RPMI8226 (cell line): Measurements from ENCODE around the gene FAM3D.

ENCODE experiments used
- DNase-seq: peaks from one replicate; pipeline ENCODE4 v3.0.0-alpha.2; 2015

FAM3D gene

DNA sequence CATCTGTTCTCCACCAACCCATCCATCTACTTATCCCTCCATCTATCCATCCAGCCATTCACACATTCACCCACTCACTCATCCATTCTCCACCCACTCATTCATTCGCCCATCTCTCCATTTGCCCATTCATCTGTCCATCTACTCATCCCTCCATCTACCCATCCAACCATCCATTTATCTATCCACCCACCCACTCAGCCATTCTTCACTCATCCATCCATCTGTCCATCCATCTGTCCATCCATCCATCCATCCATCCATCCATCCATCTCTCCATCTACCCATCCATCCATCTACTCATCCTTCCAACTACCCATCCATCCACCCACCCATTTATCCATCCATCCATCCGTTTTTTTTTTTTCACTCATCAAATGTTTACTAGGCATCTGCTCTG is 13.9 kb downstream of the FAM3D start:
- no peak for DNase-seq

DNA sequence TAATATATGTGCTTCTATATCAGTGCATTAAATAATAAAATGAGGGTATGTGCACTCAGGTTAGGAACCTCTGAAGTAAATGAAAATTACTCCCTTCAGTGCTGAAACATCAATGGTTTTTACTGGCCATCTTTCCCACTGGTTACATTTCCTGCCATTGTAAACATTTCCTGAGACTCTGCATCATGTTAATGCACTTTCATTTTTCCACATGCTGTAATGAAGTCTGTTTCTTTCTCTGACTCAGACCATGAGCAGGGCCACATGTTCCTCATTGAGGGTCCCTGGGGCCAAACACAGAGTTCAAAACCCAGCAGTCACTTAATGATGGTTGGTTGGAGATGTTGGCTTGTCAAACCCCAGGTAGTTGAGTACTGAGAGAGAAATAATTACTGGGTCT is 15.3 kb downstream of the FAM3D start:
- no peak for DNase-seq

DNA sequence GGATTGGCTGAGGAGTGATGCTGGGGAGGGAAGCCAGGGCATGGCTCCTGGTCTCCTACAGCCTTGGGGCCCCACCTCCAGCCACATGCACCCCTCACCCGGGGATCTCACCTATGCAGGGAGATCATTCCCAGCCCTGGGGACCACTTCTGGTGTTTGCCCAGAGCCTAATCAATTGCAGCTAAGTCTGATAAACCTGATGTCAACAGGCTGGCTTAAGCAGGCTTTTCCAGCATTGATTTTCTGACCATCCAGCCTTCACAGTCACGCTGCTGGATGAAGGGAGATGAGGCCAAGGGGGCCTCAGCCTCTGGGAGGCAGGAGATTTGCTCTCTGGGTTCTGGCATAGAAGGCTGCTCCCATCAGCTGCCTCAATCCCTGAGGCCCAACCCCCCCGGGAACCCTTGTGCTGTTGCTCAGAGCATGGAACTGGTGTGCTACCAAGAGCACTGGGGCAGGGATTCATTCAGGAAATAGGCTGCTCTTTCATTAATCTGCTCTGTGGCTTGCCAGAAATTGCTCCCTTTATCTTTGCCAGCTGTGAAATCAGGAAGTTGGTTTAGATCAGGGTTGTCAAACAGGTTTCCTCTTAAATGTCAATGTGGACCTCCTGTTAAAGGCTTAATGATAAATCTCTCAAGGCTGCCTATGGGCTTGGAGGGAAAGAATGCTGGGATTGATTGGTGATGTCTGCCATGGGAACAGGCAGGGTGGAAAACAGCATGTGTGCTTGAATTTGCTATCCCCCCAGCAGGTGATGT is 19.0 kb downstream of the FAM3D start:
- no peak for DNase-seq

DNA sequence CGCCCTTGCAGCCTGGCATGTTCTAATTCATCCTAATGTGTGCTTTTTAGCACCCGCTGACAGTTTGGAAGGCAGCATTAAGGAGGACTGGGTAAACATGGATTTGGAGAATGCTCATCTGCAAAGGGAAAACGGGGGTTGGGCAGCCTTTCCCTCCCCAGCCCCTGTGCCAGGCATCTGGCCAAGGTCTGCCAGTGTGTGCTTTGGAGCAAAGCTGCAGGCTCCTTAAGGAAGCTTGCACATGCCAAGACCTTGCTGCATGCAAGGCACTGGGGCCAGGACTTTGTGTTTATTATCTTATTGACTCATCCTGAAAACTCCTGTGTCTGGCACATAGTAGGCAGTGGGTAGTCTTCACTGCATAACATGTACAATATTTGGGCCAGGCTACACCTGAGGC is 20.1 kb downstream of the FAM3D start:
- DNase-seq = no peak

DNA sequence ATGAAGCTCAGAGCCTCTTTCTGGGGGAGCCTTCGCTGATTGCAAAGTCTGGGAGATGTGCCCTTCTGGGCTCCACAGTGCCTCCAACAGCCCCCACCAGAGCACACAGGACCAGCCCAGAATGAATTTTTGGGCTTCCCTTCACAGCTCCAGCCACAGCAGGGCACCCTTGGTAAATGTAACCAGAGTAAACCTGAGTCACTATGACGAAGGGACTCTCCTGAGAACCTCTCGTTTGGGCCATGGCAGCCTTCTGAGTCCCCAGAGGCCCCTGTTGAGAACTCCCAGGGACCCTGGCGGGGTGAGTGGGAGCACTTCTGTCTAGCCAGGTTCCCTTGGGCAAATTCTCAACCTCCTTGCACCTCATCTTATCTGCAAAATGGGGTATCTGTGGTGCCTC is 20.8 kb downstream of the FAM3D start:
- no peak for DNase-seq

DNA sequence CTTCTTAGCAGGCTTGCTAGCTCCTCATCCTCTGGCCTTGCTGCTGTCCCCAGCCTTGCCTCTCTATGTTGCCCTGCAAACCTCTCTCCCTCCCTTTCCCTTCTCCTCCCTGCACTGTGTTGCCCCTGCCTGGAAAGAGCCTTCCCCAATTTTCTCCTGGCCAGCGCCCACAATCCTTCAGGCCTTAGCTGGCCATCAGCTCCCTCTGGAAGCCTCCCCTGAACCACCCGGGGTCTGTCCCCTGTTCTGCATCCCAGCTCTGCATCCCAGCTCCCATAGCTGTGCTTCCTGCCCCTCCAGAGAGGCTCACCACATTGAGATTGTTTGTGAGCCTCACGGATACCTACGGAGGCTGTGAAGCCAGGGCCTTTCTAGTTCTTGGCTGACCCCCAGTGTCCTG is 23.7 kb downstream of the FAM3D start:
- DNase-seq = no peak

DNA sequence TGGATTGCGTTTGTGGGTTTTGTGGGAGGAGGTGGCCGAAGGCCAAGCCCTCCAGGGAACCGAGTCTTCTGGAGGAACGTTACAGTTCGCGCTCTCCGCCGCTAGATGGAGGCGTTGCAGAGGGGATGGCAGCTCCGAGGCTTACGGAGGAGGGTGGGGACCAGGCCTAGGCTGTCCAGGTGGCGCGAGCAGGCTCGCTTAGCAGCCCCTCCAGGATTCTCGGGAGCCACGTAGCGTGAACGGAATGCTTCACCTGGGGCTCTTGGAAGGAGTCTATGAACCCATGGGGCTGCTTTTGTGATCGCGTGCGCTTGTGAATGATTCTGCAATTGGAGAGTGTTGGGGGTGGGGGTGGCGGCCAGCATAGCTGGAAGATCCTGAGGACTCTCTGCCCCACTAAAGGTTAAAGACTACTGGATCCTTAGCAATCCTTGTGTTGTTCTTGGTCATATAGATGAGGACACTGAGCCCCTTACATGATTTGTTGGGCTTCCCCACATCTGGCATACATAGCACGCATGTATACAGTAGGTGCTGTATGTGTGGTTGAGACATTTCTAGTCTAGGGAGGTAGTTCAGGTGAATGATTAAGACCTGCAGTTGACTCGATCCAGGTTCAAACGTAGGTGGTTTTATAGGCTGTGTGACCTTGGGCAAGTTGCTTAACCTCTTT is 25.7 kb downstream of the FAM3D start:
- peak; percentile 72 for DNase-seq

DNA sequence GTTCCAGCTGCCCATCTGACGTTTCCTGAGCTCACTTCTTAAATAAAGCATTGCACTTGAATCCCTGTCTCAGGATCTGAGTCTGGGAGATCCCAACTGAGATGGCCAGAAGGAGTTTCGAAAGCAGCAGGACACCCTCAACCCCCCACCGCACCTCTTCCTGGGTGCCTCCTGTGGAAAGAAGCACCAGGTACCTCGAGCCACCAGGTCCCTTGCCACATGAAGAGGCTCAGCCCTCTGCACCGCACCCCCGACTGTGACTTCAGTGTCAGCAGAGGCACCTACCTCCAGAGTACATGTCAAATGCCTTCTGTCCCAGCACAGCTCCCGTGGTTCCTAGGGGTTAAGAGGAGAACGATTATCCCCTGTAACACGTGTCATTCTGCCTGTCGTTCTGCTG is 26.7 kb downstream of the FAM3D start:
- no peak for DNase-seq

DNA sequence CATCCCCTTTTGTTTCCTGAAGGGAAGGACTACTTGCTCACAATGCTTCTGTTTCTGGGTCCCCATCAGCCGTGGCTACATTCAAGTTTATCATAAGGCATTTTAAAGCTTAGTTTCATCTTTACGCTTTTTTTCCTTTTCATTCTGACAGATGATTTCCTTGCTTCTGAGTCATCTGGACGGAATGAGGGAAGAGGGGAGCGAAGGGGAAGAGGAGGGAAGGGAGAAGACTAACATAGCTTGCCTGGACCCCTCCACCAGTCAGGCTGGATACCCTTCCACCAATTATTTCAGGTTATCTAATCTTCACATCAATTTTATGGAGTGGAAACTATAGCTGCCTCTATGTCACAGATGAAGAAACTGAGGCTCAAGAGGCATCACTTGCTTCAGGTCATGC is 27.6 kb downstream of the FAM3D start:
- no peak for DNase-seq

DNA sequence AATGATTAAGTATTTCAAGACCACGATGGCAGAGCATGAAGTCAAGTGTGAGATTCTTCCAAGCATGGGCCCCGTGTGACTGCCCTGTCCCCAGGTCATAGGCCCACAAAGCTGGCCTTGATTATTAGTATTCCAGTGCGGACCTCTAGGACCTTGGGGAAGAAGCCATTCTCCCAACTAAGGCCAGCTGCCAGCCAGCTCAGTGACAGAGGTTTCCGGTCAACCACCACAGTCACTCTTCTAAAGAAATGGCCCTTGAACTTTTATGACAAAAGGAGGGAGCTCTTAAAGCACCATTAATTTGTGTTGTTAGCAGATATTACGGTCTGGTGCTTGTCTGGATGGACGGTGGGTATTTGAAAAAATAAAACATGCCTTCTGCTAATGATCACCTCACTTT is 28.0 kb downstream of the FAM3D start:
- no peak for DNase-seq

DNA sequence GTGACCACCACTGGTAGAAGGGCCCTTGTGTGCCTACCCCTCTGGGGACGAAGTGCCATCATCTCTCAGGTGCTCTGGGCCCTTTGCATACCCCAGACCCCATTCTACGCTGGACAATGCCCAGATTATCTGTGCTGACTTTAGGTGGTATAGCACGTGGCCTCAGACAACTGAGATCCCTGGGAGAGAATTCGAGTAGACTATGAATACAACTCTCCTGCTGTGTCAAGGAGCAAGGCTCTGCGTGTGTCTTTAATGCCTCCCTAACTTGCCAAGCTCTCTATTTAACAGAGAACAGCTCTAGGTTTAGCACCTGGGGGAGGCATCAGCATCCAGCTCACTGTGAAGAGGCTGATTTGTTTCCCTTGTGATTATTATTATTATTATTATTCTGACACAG is 29.1 kb downstream of the FAM3D start:
- no peak for DNase-seq

DNA sequence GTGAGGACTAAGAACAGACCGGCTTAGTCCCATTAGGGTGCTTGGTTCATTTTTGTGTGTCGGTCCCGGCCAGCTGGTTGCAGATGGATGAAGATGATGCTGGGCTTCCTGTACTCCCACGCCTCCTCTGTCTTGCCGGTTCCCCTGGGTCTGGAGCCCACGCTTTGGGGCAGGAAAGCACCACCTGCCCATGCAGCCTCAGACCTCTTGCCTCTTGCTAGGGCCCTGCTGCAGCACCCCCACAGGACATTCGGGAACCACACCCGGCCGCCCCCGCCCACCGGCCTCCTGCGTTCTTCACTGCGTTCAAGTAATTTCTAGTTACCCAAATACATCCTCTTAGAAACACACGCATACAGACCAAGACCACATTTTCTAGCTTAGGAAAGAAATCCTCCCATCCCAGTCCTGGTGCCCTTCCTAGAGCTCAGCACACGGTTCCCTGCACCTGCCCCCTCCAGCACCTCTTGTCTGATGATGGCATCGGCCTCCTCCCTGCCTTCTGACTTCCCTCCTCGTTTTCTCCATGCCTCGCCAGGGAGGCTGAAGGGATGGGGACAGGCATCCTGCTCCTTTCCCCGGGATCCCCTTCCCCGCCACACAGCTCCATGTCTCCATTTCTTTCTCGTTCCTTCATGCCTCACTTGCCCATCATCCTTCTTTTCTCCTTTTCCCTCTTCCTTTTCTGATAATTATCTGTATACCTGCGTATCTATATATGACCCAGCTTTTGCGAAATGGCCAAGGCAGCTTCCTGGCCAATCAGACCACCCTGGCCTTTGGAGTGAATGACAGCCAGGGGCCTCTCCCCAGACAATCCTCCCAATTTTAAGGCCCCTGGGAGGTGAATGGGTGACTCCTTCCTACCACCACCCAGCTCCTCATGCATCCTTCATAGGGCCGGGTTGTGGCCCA is 30.9 kb downstream of the FAM3D start:
- no peak for DNase-seq

DNA sequence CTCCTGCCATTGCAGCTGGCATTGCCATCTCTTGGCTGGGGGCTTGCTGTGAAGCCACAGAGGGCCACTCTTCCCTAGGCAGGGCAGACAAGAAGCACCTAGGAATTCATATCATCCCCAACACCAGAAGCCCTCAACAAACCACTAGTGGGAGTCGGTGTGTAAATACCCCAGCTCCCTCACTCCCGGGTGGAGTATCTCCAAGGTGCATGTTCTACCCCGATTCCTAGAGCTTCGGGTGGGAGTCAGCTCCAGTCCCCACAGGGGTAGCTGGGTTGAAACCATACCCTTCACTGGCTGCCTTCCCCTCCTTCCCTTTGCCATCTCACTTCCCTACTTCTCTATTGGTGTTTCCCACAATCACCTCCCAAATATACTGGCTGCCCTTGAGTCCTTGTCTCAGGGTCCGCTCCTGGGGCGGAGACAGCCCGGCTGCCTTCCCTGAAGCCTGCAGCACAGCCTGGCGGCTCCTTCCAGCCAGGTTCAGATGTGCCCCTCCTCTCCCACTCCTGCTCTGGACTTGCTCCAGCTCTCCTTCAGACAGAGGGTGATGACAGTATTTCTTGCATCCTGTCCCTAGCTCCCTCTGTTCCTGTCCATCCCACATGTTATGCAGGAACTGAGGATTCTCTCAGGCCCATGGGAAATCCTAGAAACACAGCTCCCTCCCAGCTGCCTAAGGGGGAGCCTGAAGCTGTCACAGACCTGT is 33.3 kb downstream of the FAM3D start:
- no peak for DNase-seq

DNA sequence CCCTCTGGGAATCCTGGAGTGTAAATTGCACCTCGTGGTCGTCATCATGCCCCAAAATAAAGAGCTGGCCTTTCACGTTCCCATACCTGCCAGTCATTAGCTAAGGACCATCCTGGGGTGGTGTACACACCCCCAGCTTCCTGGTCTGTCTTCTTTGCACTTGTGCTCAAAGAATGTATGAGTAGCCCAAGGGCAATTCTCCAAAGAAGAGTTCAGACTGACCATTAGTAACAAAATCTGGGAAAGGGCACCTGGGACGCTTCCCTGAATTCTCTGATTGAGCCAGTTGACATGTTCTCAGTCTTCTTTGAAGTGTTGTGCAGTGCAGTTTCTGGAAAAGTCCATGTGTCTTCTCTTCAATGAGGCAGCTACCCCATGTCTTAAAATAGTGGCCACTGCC is 34.8 kb downstream of the FAM3D start:
- DNase-seq = no peak

DNA sequence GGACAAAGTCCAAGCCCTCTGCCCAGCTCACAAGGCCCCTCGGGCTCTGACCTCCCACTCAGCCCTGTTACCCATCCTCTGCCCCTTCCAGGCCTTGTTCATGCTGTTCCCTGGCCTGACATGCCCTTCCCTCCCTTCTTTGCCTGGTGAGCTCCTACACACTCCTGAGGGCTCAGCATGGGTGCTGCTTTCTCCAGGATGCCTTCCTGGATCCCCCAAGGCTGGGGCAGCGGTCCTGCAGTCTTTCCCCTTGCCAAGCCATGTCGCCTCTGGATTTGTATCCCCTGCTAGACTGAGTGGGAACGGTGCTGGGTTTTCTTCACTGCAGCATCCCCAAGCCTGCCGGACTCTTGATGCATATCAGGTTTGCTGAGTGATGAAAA is 35.9 kb downstream of the FAM3D start:
- no peak for DNase-seq

DNA sequence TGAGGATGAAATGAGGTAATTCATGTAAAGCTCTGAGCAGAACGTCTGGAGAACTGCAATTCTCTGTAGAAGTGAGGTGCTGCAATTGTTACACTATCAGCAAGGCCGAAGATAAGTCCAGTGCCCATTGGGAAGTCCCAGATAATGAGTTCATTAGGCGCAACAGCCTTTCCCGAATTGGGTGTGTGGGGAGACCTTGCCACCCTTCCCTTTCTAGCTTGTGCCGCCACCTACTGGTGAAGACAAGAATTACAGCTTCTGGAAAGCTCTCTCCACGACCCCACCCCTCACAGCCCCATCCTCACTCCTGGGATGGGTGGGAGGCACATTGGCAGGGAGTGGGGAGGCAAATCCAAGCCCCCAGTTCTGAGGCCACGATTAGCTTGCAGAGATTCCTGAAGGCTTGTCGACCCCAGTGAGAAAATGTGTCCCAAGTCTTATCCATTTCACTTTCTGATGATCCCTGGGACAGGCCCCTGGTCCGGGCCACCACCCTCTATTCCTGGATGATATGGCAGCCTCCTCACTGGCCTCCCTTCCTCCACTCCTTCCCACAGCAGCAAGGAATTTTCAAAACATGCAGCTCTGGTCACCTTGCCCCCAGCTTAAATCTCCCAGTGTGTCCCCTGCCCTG is 36.4 kb downstream of the FAM3D start:
- DNase-seq = peak; percentile 63

DNA sequence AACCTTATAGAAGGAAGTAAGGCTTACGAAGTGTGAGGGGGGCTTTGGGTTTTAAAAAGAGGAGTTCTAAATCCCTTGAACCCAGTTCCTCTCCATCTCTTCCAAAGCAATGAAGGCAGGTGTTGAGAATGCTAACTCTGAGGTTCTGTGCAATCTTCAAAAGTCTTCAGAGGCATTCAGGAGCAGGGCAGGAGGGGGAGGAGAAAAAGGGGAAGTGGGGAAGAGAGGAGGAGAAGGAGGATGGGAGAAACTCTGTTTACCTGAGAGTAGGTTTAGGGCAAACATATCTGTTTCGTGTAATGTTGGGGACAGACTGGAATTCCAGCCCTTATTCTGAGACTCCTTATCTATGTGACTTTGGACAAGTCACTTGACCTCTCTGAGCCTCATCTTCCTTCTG is 36.9 kb downstream of the FAM3D start:
- DNase-seq = no peak

DNA sequence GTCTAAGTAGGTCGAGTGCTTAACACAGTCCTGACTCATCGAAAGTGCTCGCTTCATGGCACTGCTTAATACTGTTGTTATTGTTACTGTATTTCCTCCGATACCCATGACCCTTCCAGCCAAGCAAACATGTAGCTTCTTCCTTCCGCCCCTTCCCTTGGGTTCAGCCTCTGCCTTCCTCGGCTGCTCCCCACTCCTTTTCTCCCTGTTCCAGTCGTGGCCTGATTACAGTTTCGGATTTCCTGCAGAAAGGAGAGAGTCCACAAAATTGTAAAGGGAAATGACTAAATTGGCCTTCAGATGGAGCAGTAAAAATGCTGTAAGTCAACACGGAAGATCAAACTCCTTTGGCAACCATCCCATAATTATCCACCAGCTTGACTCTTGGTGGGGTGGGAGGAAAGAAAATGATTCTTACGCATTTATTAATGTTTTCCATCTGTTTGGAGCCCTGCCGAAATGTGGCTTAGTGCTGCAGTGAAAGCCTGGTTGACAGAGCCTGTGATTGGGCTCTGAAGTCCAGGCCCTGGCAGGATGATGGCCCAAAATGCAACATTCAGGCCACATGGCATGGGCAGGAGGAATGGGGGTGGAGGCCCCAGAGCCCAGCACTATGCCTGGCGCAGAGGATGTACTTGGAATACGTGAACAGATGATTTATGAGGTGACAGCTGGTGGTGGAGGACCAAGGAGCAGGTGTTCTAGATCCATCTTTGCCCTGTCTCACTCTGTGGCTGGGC is 37.6 kb downstream of the FAM3D start:
- DNase-seq = no peak

DNA sequence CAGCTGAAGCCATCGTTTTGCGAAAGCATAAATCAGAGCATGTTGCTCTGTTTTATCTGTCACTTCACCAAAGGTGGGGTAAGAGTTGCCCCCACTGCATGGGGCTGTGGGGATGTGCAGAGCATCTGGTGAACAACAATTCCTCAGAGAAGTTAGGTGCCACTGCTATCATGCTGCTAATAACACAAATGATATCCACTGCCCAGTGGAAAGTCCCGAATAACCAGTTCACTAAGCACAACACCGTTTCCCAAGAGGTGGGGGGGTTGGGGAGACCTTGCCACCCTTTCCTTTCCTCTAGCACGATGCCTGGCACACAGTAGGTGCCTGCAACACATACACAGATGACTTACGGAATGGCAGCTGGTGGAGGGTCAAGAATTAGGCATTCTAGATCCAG is 38.6 kb downstream of the FAM3D start:
- no peak for DNase-seq

DNA sequence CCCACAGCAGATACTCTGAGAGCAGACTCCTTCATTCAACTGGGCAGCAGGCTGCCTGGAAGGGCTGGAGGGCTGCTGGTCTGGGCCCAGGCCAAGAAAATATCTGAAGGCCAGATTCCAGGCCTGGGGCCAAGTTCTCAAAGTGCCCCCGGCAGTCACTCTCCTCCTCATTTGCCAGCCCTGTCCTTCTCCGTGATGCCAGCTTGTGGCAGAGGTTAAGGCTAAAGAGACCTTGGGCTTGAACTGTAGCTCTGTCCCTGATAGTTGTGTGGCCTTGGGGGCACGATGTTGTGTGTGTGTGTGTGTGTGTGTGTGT is 39.0 kb downstream of the FAM3D start:
- no peak for DNase-seq

DNA sequence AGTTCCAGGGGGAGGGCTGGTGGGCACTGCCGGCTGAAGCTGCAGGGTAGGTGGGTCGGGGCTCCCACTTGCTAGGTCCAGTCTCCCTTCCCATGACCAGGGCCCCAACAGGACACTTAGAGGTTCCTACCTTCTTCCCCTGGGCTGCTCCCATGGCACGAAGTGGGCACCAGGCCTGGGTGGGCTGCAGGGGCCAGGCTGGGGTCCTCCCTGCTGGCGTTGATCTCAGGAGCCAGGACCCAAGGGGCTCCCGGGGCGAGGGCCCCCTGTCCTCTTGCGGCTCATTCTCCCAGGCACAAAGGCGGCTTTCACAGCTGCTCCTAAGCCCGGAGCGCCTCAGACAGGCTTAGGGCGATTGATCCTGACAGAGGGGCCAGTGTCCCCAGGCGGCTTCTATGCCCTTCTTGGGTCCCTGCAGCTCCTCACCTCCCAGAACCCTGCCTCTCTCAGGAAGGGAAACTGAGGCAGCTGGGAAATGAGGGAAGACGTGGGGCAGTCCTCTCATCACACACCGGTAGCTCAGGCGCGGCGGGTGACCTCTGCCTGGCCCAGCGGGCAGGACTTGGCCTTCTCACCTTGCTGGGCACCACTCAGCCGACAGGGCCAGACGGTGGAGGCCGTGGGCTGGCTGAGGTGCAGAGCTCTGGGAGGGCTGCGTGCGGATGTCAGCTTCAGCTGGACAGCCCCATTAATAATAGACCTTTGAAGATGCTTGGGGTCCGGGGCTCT is 39.6 kb downstream of the FAM3D start:
- no peak for DNase-seq
